AG04449 (cell line): ENCODE results near the gene SLC6A13.

Experiments used
- CTCF ChIA-PET: fragments of 350-600 bp; formaldehyde crosslinking; extraction: SDS; loops from one replicate; lab custom pipeline; 2021; ENCODE audit warnings: antibody characterized with exemption; lab: Yijun Ruan, JAX
- POLR2A ChIA-PET: fragments of 400-600, 350-600 bp; formaldehyde crosslinking; extraction: SDS; loops from one replicate; lab custom pipeline; 2020; ENCODE audit warnings: antibody characterized with exemption, inconsistent platforms; lab: Yijun Ruan, JAX
- DNase-seq: peaks from one replicate; pipeline ENCODE4 v3.0.0-alpha.2; 2010; ENCODE audit warnings: low read depth, low spot score
- H3K4me3 ChIP-seq: 2 replicates; pipeline ENCODE4 v1.5.1; 2011; ENCODE audit warnings: low read depth, mild to moderate bottlenecking, control low read depth, low read length
- CTCF ChIP-seq: IDR thresholded peaks from one replicate; pipeline ENCODE4 v1.5.1; 2011; ENCODE audit warnings: mild to moderate bottlenecking, moderate library complexity, low read length, control low read depth, inconsistent platforms; ENCODE audit not compliant: insufficient read depth; ENCODE audit errors: missing control alignments

Gene SLC6A13

GRCh38 chr12:215116-215515 is 47.5 kb downstream of the SLC6A13 start:
- POLR2A ChIA-PET: no interaction called here
- no peak for DNase-seq
- no peak overlapping the region for H3K4me3 ChIP-seq
- CTCF ChIA-PET: no interaction called here
- no peak for TF ChIP-seq CTCF

- POLR2A ChIA-PET: no interaction called here
- no peak for TF ChIP-seq CTCF
- CTCF ChIA-PET: no interaction called here
- H3K4me3 ChIP-seq: no peak within 1 kb of the TSS
- DNase-seq: no peak
Observed at GRCh38 chr12:214003-214741, 48.5 kb downstream of the SLC6A13 start, which contains the start of gene SLC6A12. Gene SLC6A12 (minus strand): TSS chr12:214157. CDS start chr12:209986, 4,171 bp downstream.

GRCh38 chr12:213527-213932 is 49.1 kb downstream of the SLC6A13 start:
- POLR2A ChIA-PET: no interaction called here

GRCh38 chr12:212715-213526 is 49.7 kb downstream of the SLC6A13 start:
- H3K4me3 ChIP-seq: no peak overlapping the region
- ChIA-PET POLR2A (no interaction called here), CTCF (interaction anchor here (0.8 to 2.5 kb wide), 4 partner anchors 11 to 30 kb away, joined by 3 to 14 read pairs (median 6); no protein-coding TSS in a partner anchor)
- no peak for DNase-seq
- no peak for TF ChIP-seq CTCF

More at GRCh38 chr12:213527-213932, 49.1 kb downstream of the SLC6A13 start:
- TF ChIP-seq CTCF: no peak
- no peak for DNase-seq
- CTCF ChIA-PET: interaction anchor here (2.5 kb wide), 1 partner anchor 25 kb away, joined by 14 read pairs; no protein-coding TSS in a partner anchor
- no peak overlapping the region for H3K4me3 ChIP-seq

- POLR2A ChIA-PET: no interaction called here
- H3K4me3 ChIP-seq: no peak overlapping the region
- CTCF ChIA-PET: interaction anchor here (0.8 to 2.5 kb wide), 4 partner anchors 12 to 29 kb away, joined by 3 to 14 read pairs (median 6); no protein-coding TSS in a partner anchor
- no peak for DNase-seq
- TF ChIP-seq CTCF: no peak
Observed at GRCh38 chr12:212415-212714, 50.3 kb downstream of the SLC6A13 start.
